Lung (tissue), 12 donors: ENCODE data around the gene RBM38. TPM values are rescaled to one million over a fixed set of nuclear protein-coding genes. Genes with fewer than 3 reads are reported as not detected.
A peak's percentile ranks its signal among the peaks of the same experiment; 100 is the strongest.

ENCODE experiments used
- ATAC-seq: fragments of 200-7000 bp; cut with Tn5 transposase; one replicate; pipeline ENCODE4 v1.9.1; 2020; ENCODE audit warnings: moderate number of reproducible peaks; ENCODE audit not compliant: insufficient read depth, low FRiP score
- DNase-seq, 3 donors: peaks; one replicate each; pipeline ENCODE4 v3.0.0-alpha.2; 2013 to 2017
- H3K27ac ChIP-seq, 2 donors: one replicate each; pipeline ENCODE4 v1.5.1; 2013; ENCODE audit warnings: mild to moderate bottlenecking in 2 of 2, moderate library complexity in 2 of 2, control low read depth in 1 of 2, inconsistent platforms in 1 of 2, low read depth in 1 of 2, low read length in 1 of 2
- H3K27me3 ChIP-seq, 3 donors: one replicate each; pipeline ENCODE4 v1.5.1; 2013; ENCODE audit warnings: low read length in 2 of 3; ENCODE audit not compliant: control insufficient read depth in 3 of 3, insufficient read depth in 3 of 3
- H3K36me3 ChIP-seq, 4 donors: one replicate each; pipeline ENCODE4 v1.5.1; 2013; ENCODE audit warnings: low read length in 4 of 4, mild to moderate bottlenecking in 1 of 4, moderate library complexity in 1 of 4; ENCODE audit not compliant: control insufficient read depth in 4 of 4, insufficient read depth in 4 of 4
- H3K4me1 ChIP-seq, 5 donors: one replicate each; pipeline ENCODE4 v1.5.1; 2013; ENCODE audit warnings: low read length in 5 of 5, mild to moderate bottlenecking in 2 of 5, moderate library complexity in 1 of 5; ENCODE audit not compliant: control insufficient read depth in 5 of 5, insufficient read depth in 5 of 5
- H3K4me3 ChIP-seq: one replicate; pipeline ENCODE4 v1.5.1; 2013; ENCODE audit warnings: mild to moderate bottlenecking, control low read depth, moderate library complexity
- H3K9ac ChIP-seq, 2 donors: one replicate each; pipeline ENCODE4 v1.5.1; 2013; ENCODE audit warnings: low read length in 2 of 2, control low read depth in 1 of 2; ENCODE audit not compliant: insufficient read depth in 1 of 2
- H3K9me3 ChIP-seq, 4 donors: one replicate each; pipeline ENCODE4 v1.5.1; 2013; ENCODE audit warnings: low read length in 3 of 4, mild to moderate bottlenecking in 1 of 4, moderate library complexity in 1 of 4; ENCODE audit not compliant: control insufficient read depth in 4 of 4, insufficient read depth in 3 of 4
- CTCF ChIP-seq: IDR thresholded peaks from 2 replicates; pipeline ENCODE4 v1.5.1; 2012; ENCODE audit warnings: mild to moderate bottlenecking; ENCODE audit errors: control extremely low read depth, extremely low read depth
- WGBS, 2 donors: extraction: QIAGEN DNeasy Blood & Tissue Kit; methylation state at CpG; one replicate each; pipeline ENCODE4 v1.1.7; 2013; 5-methylcytosine and 5-hydroxymethylcytosine counted together
- polyA plus RNA-seq, 2 donors: library from polyadenylated mRNA; stranded (reverse); fragments of 200-250 nt; gene quantifications; one replicate each; pipeline ENCODE4 v1.2.1, GENCODE V29; 2013
- total RNA-seq, 2 donors: library from RNA; depleted of rRNA in 1 of 2; stranded (reverse); fragments of >200 nt in 1 of 2; gene quantifications; one replicate each; pipeline ENCODE4 v1.2.1, GENCODE V29; 2014 to 2021
- donor health status: control.
- donor health status: control.
- donor health status: Bipolar disorder and iron deficiency.
- donor health status: healthy.
- donor health status: DM: yes; HTN: yes; CAD: no.

The RBM38 gene
- total and polyA plus RNA-seq, 4 donors = 23.1 to 38.6 (median 30.9) TPM

DNA sequence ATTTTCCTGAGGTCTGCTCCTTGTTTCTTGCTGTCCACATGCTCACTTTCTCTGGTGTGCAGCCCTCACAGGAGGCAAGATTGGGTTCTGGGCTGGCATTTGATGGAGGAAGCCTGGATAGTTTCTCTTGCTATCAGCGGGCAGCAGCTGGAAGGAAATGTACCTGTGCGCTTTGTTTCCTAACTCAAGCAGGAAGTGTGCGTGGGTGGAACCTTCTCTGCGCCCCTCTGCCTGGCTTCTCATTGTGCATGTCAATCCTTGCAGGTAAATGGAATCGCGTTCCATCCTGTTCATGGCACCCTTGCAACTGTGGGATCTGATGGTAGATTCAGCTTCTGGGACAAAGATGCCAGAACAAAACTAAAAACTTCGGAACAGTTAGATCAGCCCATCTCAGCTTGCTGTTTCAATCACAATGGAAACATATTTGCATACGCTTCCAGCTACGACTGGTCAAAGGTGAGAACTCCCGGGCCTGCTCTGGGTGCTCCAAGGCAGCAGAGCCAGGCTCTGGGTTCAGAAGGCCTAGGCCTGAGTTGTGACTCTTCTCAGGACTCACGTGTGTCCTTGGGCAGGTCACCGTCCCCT lies 16.8 kb upstream of the RBM38 start:
- no peak for DNase-seq
- peak overlapping the region in 1 of 2 donors; percentile 55 for H3K27ac ChIP-seq

DNA sequence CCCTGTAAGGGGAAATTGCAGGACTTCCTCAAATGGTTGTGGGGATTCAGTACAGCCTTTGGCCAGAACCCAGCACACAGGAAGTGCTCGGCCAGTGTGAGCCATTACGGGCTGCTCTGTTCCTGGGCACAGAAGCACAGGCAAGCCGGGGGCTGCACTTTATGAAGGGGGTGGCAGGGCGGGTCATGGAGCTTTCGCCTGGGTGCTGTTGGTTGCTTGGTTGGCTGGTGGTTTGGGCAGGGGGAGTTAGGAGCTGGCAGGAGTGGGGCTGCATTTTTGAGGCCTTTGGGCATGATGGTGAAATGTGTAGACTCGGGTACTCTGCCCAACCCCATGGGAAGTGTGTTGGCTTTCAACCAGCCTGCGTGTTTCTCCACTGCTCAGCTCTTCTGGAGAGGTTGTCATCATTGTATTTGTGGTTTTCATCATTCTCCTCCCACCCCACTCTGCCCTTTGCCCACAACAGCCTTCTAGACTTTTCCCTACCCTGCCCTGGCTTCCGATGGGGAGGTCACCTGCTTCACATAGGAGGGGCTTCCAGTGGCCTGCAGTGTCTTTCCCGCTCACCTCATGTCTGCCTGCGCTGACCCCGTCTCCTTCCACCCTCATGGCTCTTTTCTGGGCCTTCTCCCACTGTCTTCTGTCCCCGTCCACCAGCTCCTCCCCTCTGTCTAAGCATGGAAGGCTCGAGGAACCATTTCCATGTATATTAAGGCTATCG lies 16.1 kb upstream of the RBM38 start:
- H3K9me3 ChIP-seq = no peaks in the 10 kb centered on the region
- DNase-seq = no peak

More for the DNA sequence above, 16.8 kb upstream of the RBM38 start:
- no peak for ATAC-seq
- Histone ChIP-seq H3K4me1 (no peaks in the 10 kb centered on the region), H3K27me3 (no peaks in the 10 kb centered on the region), H3K4me3 (no peak overlapping the region), H3K36me3 (peaks cover 42 to 65% (median 48%) of the 10 kb centered on the region in 4 donors), H3K9me3 (no peaks in the 10 kb centered on the region), H3K9ac (no peak overlapping the region)
- TF ChIP-seq CTCF = no peak
- 51 to 70% methylated on average over 12 of the region's 12 CpGs for WGBS, 2 donors

GRCh38 chr20:57375652-57376230 lies 15.5 kb upstream of the RBM38 start:
- H3K36me3 ChIP-seq = peaks cover 30 to 58% (median 40%) of the 10 kb centered on the region in 4 donors
- H3K27ac ChIP-seq = peak overlapping the region in 1 of 2 donors; percentile 55
- TF ChIP-seq CTCF = no peak
- WGBS, 2 donors = 87 to 90% methylated on average over 10 of the region's 10 CpGs
- ATAC-seq (peak; percentile 5), DNase-seq (no peak)
- no peaks in the 10 kb centered on the region for H3K27me3 ChIP-seq
- H3K9me3 ChIP-seq = no peaks in the 10 kb centered on the region
- no peaks in the 10 kb centered on the region for H3K4me1 ChIP-seq
- no peak overlapping the region for H3K9ac ChIP-seq
- H3K4me3 ChIP-seq = no peak overlapping the region

More for the DNA sequence above, 16.1 kb upstream of the RBM38 start:
- TF ChIP-seq CTCF = no peak
- Histone ChIP-seq H3K27ac (peak overlapping the region in 1 of 2 donors; percentile 55), H3K36me3 (peaks cover 37 to 58% (median 42%) of the 10 kb centered on the region in 4 donors), H3K4me1 (no peaks in the 10 kb centered on the region), H3K27me3 (no peaks in the 10 kb centered on the region), H3K9ac (no peak overlapping the region), H3K4me3 (no peak overlapping the region)
- 51 to 75% methylated on average over 14 of the region's 14 CpGs for WGBS, 2 donors
- ATAC-seq = peak; percentile 88
